Ovary (tissue), 9 donors: Measurements from ENCODE around the gene MBNL2. TPM values are rescaled to one million over a fixed set of nuclear protein-coding genes. Genes with fewer than 3 reads are reported as not detected.

Experiments used
- DNase-seq, 5 donors: peaks; one replicate each; pipeline ENCODE4 v3.0.0-alpha.2; 2019 to 2020
- H3K27ac ChIP-seq, 2 donors: fragments of 200-600 bp; one replicate each; pipeline versions ENCODE4 v1.5.1 to v1.8.0; 2019 to 2022
- H3K27me3 ChIP-seq: fragments of 200-600 bp; one replicate; pipeline ENCODE4 v1.8.0; 2022
- H3K36me3 ChIP-seq: fragments of 200-600 bp; sonication (generic); one replicate; pipeline ENCODE4 v1.5.1; 2019
- H3K4me1 ChIP-seq: one replicate; pipeline ENCODE4 v1.8.1; 2013; ENCODE audit warnings: mild to moderate bottlenecking, moderate library complexity; ENCODE audit not compliant: insufficient read depth
- H3K4me3 ChIP-seq: fragments of 200-600 bp; sonication (generic); one replicate; pipeline ENCODE4 v1.5.1; 2017
- H3K9me3 ChIP-seq, 2 donors: fragments of 200-600 bp in 1 of 2; sonication (generic) in 1 of 2; one replicate each; pipeline versions ENCODE4 v1.5.1 to v1.8.1; 2013 to 2019; ENCODE audit warnings: mild to moderate bottlenecking in 1 of 2, moderate library complexity in 1 of 2
- EP300 ChIP-seq: sonication (generic); formaldehyde crosslinking; IDR thresholded peaks from one replicate; pipeline ENCODE4 v1.6.1; 2017; ENCODE audit warnings: antibody characterized with exemption
- POLR2A ChIP-seq: fragments of 450-650 bp; IDR thresholded peaks from one replicate; pipeline ENCODE4 v1.6.1; 2017; ENCODE audit warnings: antibody characterized with exemption, mild to moderate bottlenecking, moderate library complexity
- WGBS, 3 donors: extraction: QIAGEN DNeasy Blood & Tissue Kit in 1 of 3; methylation state at CpG; one replicate each; pipeline versions ENCODE4 v1.1.5 to v1.1.7; 2013 to 2017; 5-methylcytosine and 5-hydroxymethylcytosine counted together
- intact Hi-C, 4 donors: fragments of 100-400 bp; cut with DNase I; formaldehyde crosslinking; loops; one replicate each; pipeline versions ENCODE4 v1.11.0 to v1.15.1; 2022 to 2023
- polyA plus RNA-seq, 2 donors: library from polyadenylated mRNA; stranded (reverse); fragments of 200-250 nt in 1 of 2; fragments of 350-450 nt in 1 of 2; fragmentation: Illumina TruSeq in 1 of 2; extraction: RNeasy Lipid Tissue Mini Kit (QIAGEN cat#74804) in 1 of 2; gene quantifications; one replicate each; pipeline ENCODE4 v1.2.3, GENCODE V29; 2013 to 2014
- total RNA-seq, 7 donors: library from RNA; depleted of rRNA in 2 of 7; stranded (reverse); fragments of >200 nt in 2 of 7; fragmentation: NEBNext Ultra II Directional in 3 of 7; extraction: Animal tissue kit (Norgen Biotek cat#: 25700) in 3 of 7; gene quantifications; one replicate each; pipeline versions ENCODE4 v1.1.0 to v1.2.4, GENCODE V29; 2016 to 2023
- TF ChIP-seq, protein P1 (sequence below), 3 donors: fragments of 450-650 bp in 2 of 3; fragments of 200-600 bp in 1 of 3; IDR thresholded peaks; one replicate each; pipeline versions ENCODE4 v1.5.1 to v1.8.0; 2016 to 2022; ENCODE audit warnings: antibody characterized with exemption in 3 of 3, mild to moderate bottlenecking in 1 of 3
- donor health status: DM: no; HTN: no; CAD: no; lungs with moderate emphysema.
- donor health status: DM: no; HTN: no; CAD: no.
- donor health status: Bipolar disorder and iron deficiency.
- donor health status: DM: yes; HTN: yes; CAD: no.
- donor health status: DM: no; HTN: no; CAD: no.
- donor health status: DM: yes; HTN: yes; CAD: no.

Gene MBNL2
- total and polyA plus RNA-seq, 9 donors: 43.7 to 110 (median 92.1) TPM

DNA sequence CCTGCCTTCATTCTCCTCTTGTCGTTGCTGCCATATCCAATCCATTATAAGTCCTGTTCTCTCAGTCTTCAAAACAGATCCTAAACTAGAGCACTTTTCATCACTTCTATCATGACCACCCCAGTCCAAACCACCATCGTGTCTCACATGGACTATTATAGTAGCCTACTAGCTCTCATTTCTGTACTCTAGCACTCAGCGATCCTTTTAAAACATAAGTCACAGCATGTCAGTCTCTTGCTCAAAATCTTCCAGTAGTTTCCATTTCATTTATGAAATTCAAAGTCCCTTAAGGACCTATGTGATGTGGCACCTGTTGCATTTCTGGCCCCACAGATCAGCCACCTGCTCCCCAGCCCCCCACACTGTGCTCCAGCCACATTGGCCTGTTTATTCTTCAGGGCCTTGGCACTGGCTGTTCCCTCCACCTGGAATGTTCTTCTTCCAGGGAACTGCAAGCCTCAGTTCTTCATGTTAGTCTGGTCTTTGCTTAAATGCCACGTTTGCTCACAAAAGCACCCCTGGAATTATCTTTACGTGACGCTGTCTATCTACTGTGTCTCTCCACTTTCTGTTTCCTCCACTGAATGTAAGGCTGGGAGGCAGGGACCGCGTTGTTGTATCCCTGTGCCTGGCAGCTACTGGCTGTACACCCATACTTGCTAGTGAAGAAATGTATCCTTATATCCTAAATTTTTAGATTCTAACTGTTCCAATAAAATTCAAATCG, 64.3 kb downstream of the MBNL2 start:
- 83 to 93% (median 87%) methylated on average over 9 of the region's 9 CpGs for WGBS, 3 donors
- H3K36me3 ChIP-seq: no peaks in the 10 kb centered on the region
- intact Hi-C loops: loop anchor here in 1 of 4 donors (5.0 kb wide), 1 partner anchor 36 kb away; no protein-coding TSS in a partner anchor
- no peak overlapping the region for H3K27ac ChIP-seq
- H3K4me1 ChIP-seq: peaks cover 11% of the 10 kb centered on the region
- H3K27me3 ChIP-seq: no peaks in the 10 kb centered on the region
- TF ChIP-seq POLR2A (no peak), EP300 (no peak)
- TF ChIP-seq, protein P1, sequence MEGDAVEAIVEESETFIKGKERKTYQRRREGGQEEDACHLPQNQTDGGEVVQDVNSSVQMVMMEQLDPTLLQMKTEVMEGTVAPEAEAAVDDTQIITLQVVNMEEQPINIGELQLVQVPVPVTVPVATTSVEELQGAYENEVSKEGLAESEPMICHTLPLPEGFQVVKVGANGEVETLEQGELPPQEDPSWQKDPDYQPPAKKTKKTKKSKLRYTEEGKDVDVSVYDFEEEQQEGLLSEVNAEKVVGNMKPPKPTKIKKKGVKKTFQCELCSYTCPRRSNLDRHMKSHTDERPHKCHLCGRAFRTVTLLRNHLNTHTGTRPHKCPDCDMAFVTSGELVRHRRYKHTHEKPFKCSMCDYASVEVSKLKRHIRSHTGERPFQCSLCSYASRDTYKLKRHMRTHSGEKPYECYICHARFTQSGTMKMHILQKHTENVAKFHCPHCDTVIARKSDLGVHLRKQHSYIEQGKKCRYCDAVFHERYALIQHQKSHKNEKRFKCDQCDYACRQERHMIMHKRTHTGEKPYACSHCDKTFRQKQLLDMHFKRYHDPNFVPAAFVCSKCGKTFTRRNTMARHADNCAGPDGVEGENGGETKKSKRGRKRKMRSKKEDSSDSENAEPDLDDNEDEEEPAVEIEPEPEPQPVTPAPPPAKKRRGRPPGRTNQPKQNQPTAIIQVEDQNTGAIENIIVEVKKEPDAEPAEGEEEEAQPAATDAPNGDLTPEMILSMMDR (IDR thresholded peaks at IDR 0.05): no peak
- DNase-seq: no peak
- no peak overlapping the region for H3K4me3 ChIP-seq
- no peaks in the 10 kb centered on the region for H3K9me3 ChIP-seq

DNA sequence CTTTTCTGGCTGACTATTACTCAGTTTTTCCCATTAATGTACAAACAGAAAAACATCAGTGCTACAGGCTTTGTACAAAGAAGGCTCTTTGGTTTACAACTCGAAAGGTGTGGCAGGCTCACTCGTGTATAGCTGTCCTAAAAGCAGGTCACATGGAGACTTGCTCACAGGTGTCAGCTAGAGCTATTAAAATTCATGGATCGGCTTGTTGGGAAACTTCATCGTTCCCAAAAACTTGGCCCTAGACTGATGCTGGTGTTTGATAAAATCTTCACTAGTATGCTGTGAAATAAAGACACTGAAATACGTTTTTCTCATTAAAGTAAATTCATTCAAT, 64.9 kb downstream of the MBNL2 start:
- no peak overlapping the region for H3K27ac ChIP-seq
- H3K4me3 ChIP-seq: no peak overlapping the region
- no peak for DNase-seq
- no peaks in the 10 kb centered on the region for H3K9me3 ChIP-seq
- WGBS, 3 donors: 80 to 82% (median 80%) methylated on average over 5 of the region's 5 CpGs
- no peaks in the 10 kb centered on the region for H3K27me3 ChIP-seq
- intact Hi-C loops: loop anchor here in 1 of 4 donors (5.0 kb wide), 1 partner anchor 35 kb away; no protein-coding TSS in a partner anchor
- TF ChIP-seq EP300 (no peak), POLR2A (no peak)
- TF ChIP-seq, protein P1 (IDR thresholded peaks at IDR 0.05): no peak
- no peaks in the 10 kb centered on the region for H3K36me3 ChIP-seq
- H3K4me1 ChIP-seq: peaks cover 11% of the 10 kb centered on the region

DNA sequence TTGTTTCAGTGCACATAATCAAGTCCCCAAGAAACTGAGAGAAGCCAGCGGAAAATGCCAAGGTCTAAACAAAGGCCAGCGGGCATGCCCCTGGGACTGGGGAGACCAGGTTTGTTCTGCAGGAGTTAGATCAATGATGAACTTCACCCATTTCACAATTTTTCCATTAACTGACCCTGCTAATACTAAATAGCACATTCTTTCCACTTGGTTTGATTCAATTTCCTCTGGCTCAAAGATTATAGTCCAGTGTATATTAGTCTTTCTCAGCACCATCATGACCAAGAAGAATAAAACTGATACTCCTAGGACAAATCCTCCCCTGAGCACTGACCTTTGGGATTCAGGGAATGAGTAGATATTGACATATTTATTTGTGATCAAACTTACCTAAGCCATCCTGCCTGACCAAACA, 66.4 kb downstream of the MBNL2 start:
- no peak for DNase-seq
- intact Hi-C loops: loop anchor here in 1 of 4 donors (5.0 kb wide), 1 partner anchor 34 kb away; no protein-coding TSS in a partner anchor

DNA sequence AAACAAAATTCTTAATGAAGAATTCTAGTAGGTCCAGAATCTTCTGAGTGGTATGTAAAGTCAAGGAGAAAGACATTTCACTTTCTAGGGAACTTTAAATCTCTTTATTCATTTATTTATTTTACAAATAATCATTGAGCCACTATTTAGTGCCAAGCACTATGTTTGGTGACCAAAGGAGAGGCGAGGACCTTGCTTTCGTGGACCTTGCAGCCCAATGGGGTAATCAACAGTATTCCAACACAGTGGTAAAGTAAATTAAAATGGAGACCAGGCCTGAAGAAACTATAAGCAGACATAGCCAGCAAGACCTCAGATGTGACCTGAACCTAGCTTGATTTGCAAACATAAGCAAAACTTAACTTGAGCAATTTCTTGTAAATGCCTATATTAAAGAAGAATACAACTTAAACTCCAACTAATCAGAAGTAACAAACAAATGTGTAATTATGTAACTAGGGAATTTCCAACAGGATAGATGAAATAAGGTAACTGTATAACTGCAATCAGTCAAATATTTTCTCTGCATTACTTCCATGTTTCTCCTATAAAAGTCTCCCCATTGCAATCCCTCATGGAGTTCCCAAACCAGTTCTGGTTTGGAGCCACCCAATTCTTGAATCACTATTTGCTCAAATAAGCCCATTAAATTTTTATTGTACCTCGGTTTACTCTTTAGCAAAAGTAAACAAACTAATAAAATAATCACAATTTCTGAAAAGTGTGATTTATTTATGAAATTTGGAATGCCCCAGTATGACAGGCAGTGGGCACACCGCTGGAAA, 67.6 kb downstream of the MBNL2 start:
- Histone ChIP-seq H3K27me3 (no peaks in the 10 kb centered on the region), H3K9me3 (no peaks in the 10 kb centered on the region), H3K4me3 (no peak overlapping the region), H3K27ac (no peak overlapping the region), H3K4me1 (peaks cover 3% of the 10 kb centered on the region), H3K36me3 (no peaks in the 10 kb centered on the region)
- DNase-seq: no peak
- intact Hi-C loops: loop anchor here in 1 of 4 donors (5.0 kb wide), 1 partner anchor 33 kb away; no protein-coding TSS in a partner anchor
- 97 to 98% (median 98%) methylated on average over 4 of the region's 4 CpGs for WGBS, 3 donors
- TF ChIP-seq EP300 (no peak), POLR2A (no peak)
- TF ChIP-seq, protein P1 (IDR thresholded peaks at IDR 0.05): no peak

More for the DNA sequence above, 66.4 kb downstream of the MBNL2 start:
- Histone ChIP-seq H3K4me1 (peaks cover 5% of the 10 kb centered on the region), H3K36me3 (no peaks in the 10 kb centered on the region), H3K9me3 (no peaks in the 10 kb centered on the region), H3K27ac (no peak overlapping the region), H3K27me3 (no peaks in the 10 kb centered on the region), H3K4me3 (no peak overlapping the region)
- TF ChIP-seq POLR2A (no peak), EP300 (no peak)
- TF ChIP-seq, protein P1 (IDR thresholded peaks at IDR 0.05): no peak
- 97 to 100% (median 100%) methylated on average over 2 of the region's 2 CpGs for WGBS, 3 donors
